Activated T-helper 2 cell treated with anti-CD3 and anti-CD28 coated beads, Interferon-gamma antibody, Interleukin-2, Interleukin-4, amounts not matched to agents 10 μg/mL and 5 μg/mL and 100 μg/mL, durations not matched to agents 14 hours and 24 hours and 36 hours (primary cell): ENCODE data around the gene ITM2C. TPM values are rescaled to one million over a fixed set of nuclear protein-coding genes. Genes with fewer than 3 reads are reported as not detected.

Source experiments
- DNase-seq: peaks from one replicate; pipeline ENCODE4 v3.0.0; 2021; ENCODE audit warnings: low spot score
- H3K27ac Mint-ChIP-seq: one replicate; pipeline ENCODE4 v1.8.0; 2021; ENCODE audit warnings: mixed read lengths
- H3K27me3 Mint-ChIP-seq: one replicate; pipeline ENCODE4 v1.8.0; 2021; ENCODE audit warnings: low read depth, mixed read lengths
- H3K36me3 Mint-ChIP-seq: one replicate; pipeline ENCODE4 v1.8.0; 2021; ENCODE audit warnings: low read depth, mixed read lengths
- H3K4me1 Mint-ChIP-seq: one replicate; pipeline ENCODE4 v1.8.0; 2021; ENCODE audit warnings: low read depth, mixed read lengths
- H3K4me3 Mint-ChIP-seq: one replicate; pipeline ENCODE4 v1.8.0; 2021; ENCODE audit warnings: low read depth, mild to moderate bottlenecking, moderate library complexity, mixed read lengths
- H3K9me3 Mint-ChIP-seq: one replicate; pipeline ENCODE4 v1.8.0; 2021; ENCODE audit warnings: mixed read lengths
- intact Hi-C: fragments of 100-400 bp; cut with micrococcal nuclease; formaldehyde crosslinking; loops from one replicate; pipeline ENCODE4 v1.15.1; 2023
- total RNA-seq: library from RNA; stranded (reverse); gene quantifications from 2 replicates; pipeline ENCODE4 v1.2.3, GENCODE V29; 2022

The ITM2C gene
- total RNA-seq, 1 donor from 2014 or later: 13.3 TPM

- no peaks in the 10 kb centered on the region for H3K4me1 Mint-ChIP-seq
- H3K4me3 Mint-ChIP-seq: no peak overlapping the region
- no peaks in the 10 kb centered on the region for H3K9me3 Mint-ChIP-seq
- intact Hi-C loops: no loop called here
- no peak overlapping the region for H3K27ac Mint-ChIP-seq
- no peak for DNase-seq
- H3K27me3 Mint-ChIP-seq: peaks cover 17% of the 10 kb centered on the region
- no peaks in the 10 kb centered on the region for H3K36me3 Mint-ChIP-seq
Measured at GRCh38 chr2:230879271-230879882, 14.6 kb downstream of the ITM2C start.

DNA sequence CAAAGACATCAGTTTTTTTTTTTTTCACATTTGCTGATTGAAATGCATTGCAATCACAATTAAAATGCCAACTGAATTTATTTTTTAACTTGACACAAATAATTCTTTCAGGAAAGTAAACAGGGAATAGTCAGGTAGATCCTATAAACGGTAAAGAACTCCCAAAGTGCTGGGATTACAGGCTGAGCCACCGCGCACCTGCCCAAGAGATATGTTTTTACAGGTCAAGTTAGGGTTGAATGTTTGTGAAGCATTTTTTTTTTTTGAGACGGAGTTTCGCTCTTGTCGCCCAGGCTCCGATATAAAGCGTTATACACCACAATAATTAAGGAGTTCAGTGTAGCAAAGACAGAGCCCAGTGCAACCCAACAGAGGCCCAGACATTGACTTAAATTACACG lies 15.1 kb downstream of the ITM2C start:
- no peak for DNase-seq
- H3K27ac Mint-ChIP-seq: no peak overlapping the region
- intact Hi-C loops: no loop called here
- H3K4me3 Mint-ChIP-seq: no peak overlapping the region
- H3K9me3 Mint-ChIP-seq: no peaks in the 10 kb centered on the region
- no peaks in the 10 kb centered on the region for H3K36me3 Mint-ChIP-seq
- H3K27me3 Mint-ChIP-seq: peaks cover 17% of the 10 kb centered on the region
- H3K4me1 Mint-ChIP-seq: no peaks in the 10 kb centered on the region

GRCh38 chr2:230881840-230882239 lies 17.1 kb downstream of the ITM2C start:
- H3K9me3 Mint-ChIP-seq: no peaks in the 10 kb centered on the region
- no peak overlapping the region for H3K27ac Mint-ChIP-seq
- DNase-seq: no peak
- H3K27me3 Mint-ChIP-seq: peaks cover 23% of the 10 kb centered on the region
- intact Hi-C loops: no loop called here
- H3K4me3 Mint-ChIP-seq: no peak overlapping the region
- H3K4me1 Mint-ChIP-seq: no peaks in the 10 kb centered on the region
- H3K36me3 Mint-ChIP-seq: no peaks in the 10 kb centered on the region

- Mint-ChIP-seq H3K9me3 (no peaks in the 10 kb centered on the region), H3K4me3 (no peak overlapping the region), H3K36me3 (no peaks in the 10 kb centered on the region), H3K27me3 (peaks cover 24% of the 10 kb centered on the region), H3K4me1 (no peaks in the 10 kb centered on the region), H3K27ac (no peak overlapping the region)
- no peak for DNase-seq
- intact Hi-C loops: no loop called here
Measured at GRCh38 chr2:230885463-230886130, 20.9 kb downstream of the ITM2C start.

GRCh38 chr2:230886206-230886605 lies 21.5 kb downstream of the ITM2C start:
- H3K36me3 Mint-ChIP-seq: no peaks in the 10 kb centered on the region
- no peak overlapping the region for H3K4me3 Mint-ChIP-seq
- H3K27ac Mint-ChIP-seq: no peak overlapping the region
- no peak for DNase-seq
- no peaks in the 10 kb centered on the region for H3K4me1 Mint-ChIP-seq
- intact Hi-C loops: no loop called here
- H3K9me3 Mint-ChIP-seq: no peaks in the 10 kb centered on the region
- H3K27me3 Mint-ChIP-seq: peaks cover 27% of the 10 kb centered on the region

DNA sequence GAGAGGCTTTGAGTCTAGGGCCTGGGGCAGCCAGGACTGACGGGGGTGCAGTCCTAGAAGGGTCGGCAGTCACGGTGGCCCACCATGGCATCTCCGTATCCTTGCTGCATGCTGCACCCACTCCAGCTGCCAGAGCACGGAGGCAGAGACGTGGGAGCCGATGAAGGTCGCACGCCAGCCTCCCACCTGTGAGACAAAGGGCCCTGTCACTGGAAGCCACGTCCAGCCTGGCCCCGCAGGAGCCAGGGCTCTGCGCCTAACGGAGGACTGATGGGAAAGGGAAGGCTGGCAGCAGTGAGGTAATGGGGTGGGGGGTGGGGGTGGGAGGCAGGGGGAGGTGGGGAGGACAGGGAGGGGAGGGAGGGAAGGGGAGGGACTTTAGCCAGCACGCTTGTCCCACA lies 21.9 kb downstream of the ITM2C start:
- intact Hi-C loops: no loop called here
- Mint-ChIP-seq H3K36me3 (no peaks in the 10 kb centered on the region), H3K4me3 (no peak overlapping the region), H3K9me3 (no peaks in the 10 kb centered on the region), H3K27me3 (peaks cover 30% of the 10 kb centered on the region), H3K4me1 (no peaks in the 10 kb centered on the region), H3K27ac (no peak overlapping the region)
- no peak for DNase-seq

GRCh38 chr2:230887342-230887741 lies 22.6 kb downstream of the ITM2C start:
- Mint-ChIP-seq H3K9me3 (no peaks in the 10 kb centered on the region), H3K36me3 (no peaks in the 10 kb centered on the region), H3K4me3 (no peak overlapping the region)

DNA sequence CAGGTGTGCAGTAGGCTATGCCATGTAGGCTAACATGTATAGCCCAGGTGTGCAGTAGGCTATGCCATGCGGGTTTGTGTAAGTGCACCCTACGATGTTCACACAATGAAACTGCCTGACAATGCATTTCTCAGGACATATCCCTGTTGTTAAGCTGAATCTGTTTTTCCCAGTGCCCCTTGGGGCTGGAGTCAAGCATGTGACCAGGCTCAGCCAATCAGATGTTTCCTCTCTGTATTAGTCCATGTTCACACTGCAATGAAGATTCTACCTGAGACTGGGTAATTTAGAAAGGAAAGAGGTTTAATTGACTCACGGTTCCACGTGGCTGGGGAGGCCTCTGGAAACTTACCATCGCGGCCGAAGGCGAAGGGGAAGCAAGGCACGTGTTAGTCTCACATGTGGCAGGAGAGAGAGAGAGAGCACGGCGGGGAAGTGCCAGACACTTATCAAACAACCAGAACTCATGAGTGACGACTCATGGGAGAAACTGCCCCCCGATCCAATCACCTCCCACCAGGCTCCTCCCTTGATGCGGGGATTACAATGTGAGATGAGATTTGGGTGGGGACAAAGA lies 24.2 kb downstream of the ITM2C start:
- no peaks in the 10 kb centered on the region for H3K36me3 Mint-ChIP-seq

More at GRCh38 chr2:230887342-230887741, 22.6 kb downstream of the ITM2C start:
- peaks cover 27% of the 10 kb centered on the region for H3K27me3 Mint-ChIP-seq
- no peak overlapping the region for H3K27ac Mint-ChIP-seq
- no peak for DNase-seq
- H3K4me1 Mint-ChIP-seq: no peaks in the 10 kb centered on the region
- intact Hi-C loops: no loop called here

GRCh38 chr2:230889911-230890601 lies 25.3 kb downstream of the ITM2C start:
- Mint-ChIP-seq H3K36me3 (no peaks in the 10 kb centered on the region), H3K27ac (no peak overlapping the region), H3K4me1 (peaks cover 8% of the 10 kb centered on the region), H3K4me3 (no peak overlapping the region), H3K9me3 (no peaks in the 10 kb centered on the region), H3K27me3 (peaks cover 33% of the 10 kb centered on the region)
- intact Hi-C loops: no loop called here
- DNase-seq: no peak

More for the DNA sequence above, 24.2 kb downstream of the ITM2C start:
- Mint-ChIP-seq H3K27me3 (peaks cover 33% of the 10 kb centered on the region), H3K4me1 (peaks cover under 1% of the 10 kb centered on the region), H3K9me3 (no peaks in the 10 kb centered on the region), H3K27ac (no peak overlapping the region), H3K4me3 (no peak overlapping the region)
- intact Hi-C loops: no loop called here
- no peak for DNase-seq

DNA sequence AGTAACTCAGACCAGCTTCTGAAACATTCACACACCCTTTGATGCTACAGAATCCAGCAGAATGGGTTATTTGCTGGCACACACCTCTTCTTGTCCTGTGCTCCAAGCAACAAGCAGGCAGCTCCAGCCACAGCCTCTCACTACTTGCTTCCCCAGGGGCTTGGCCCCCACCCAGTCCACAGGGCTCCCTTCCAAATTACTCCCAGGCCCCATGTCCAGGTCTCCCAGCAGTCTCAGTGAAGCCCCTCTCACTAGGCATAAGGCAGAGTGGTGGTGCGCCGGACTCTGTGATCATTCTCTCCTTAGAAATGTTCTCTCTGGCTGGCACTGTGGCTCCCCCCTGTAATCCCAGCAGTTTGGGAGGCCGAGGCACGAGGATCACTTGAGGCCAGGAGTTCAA lies 25.9 kb downstream of the ITM2C start:
- Mint-ChIP-seq H3K27me3 (peaks cover 29% of the 10 kb centered on the region), H3K4me3 (no peak overlapping the region), H3K4me1 (peaks cover 8% of the 10 kb centered on the region), H3K27ac (no peak overlapping the region), H3K36me3 (no peaks in the 10 kb centered on the region), H3K9me3 (no peaks in the 10 kb centered on the region)
- DNase-seq: no peak
- intact Hi-C loops: no loop called here

- no peak for DNase-seq
- Mint-ChIP-seq H3K9me3 (no peaks in the 10 kb centered on the region), H3K4me3 (no peak overlapping the region), H3K27me3 (peaks cover 29% of the 10 kb centered on the region), H3K27ac (no peak overlapping the region), H3K4me1 (peaks cover 8% of the 10 kb centered on the region), H3K36me3 (no peaks in the 10 kb centered on the region)
- intact Hi-C loops: no loop called here
Measured at GRCh38 chr2:230891064-230891463, 26.3 kb downstream of the ITM2C start.

DNA sequence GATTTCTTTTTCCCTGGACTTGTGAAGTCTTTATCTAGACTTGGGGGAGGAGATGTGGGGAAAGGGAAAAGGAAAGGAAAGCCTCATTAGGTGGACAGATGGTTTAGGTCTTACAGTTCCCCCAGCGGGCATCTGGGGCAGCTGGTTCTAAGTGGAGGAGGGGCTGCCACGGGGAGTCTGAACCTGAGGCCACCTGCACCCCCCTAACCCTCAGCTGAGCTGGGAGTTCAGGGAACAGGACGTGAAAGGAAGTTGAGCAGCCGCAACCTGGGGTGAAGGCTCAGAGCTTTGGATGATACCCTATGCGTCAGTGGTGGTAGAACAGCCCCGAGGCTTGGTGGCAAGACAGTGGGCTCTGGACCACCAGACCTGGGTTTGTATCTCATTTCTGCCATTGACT lies 26.8 kb downstream of the ITM2C start:
- H3K4me3 Mint-ChIP-seq: no peak overlapping the region
- intact Hi-C loops: no loop called here
- peaks cover 8% of the 10 kb centered on the region for H3K4me1 Mint-ChIP-seq
- H3K9me3 Mint-ChIP-seq: no peaks in the 10 kb centered on the region
- H3K36me3 Mint-ChIP-seq: no peaks in the 10 kb centered on the region
- peaks cover 31% of the 10 kb centered on the region for H3K27me3 Mint-ChIP-seq
- H3K27ac Mint-ChIP-seq: no peak overlapping the region
- no peak for DNase-seq

DNA sequence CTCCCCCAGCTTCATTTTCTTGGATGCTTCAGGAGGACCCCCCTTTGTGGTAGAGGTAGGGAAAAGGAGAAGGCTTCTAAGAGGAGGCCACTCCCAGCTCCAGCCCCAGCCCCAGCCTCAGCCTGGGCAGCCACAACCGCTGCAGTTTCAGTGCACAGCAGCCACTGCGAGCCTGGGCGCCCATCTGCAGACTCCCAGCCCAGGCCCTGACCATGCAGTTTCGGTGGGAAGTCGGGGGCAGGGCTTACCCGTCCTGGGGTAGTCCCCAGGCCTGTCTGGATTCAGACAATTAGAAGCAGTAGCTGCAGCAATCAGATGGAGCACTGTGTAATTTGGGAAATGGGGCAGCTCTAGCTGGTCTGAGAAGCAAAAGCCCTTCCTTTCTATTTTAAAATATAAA lies 28.6 kb downstream of the ITM2C start:
- H3K36me3 Mint-ChIP-seq: no peaks in the 10 kb centered on the region
- H3K27me3 Mint-ChIP-seq: peaks cover 38% of the 10 kb centered on the region
- DNase-seq: no peak
- H3K9me3 Mint-ChIP-seq: no peaks in the 10 kb centered on the region
- intact Hi-C loops: no loop called here
- peaks cover 8% of the 10 kb centered on the region for H3K4me1 Mint-ChIP-seq
- no peak overlapping the region for H3K27ac Mint-ChIP-seq
- no peak overlapping the region for H3K4me3 Mint-ChIP-seq
